ENCODE results near the gene TAPT1.

The TAPT1 gene

GRCh38 chr4:16116019-16116418, 110.3 kb downstream of the TAPT1 start:
- Histone ChIP-seq H3K27ac (ENCODE audit: insufficient read depth, low read length, poor library complexity, severe bottlenecking) (no peak overlapping the region), H3K4me1 (ENCODE audit: control insufficient read depth, insufficient read depth, low read length, poor library complexity, severe bottlenecking) (no peaks in the 10 kb centered on the region)
- no peak for DNase-seq

GRCh38 chr4:16114546-16114945, 111.7 kb downstream of the TAPT1 start:
- Histone ChIP-seq H3K36me3 (ENCODE audit: control insufficient read depth, insufficient read depth, low read length) (no peaks in the 10 kb centered on the region), H3K4me3 (ENCODE audit: insufficient read depth, low read depth, low read length, poor library complexity, severe bottlenecking) (no peak overlapping the region), H3K27me3 (replicated peaks; ENCODE audit: control insufficient read depth, insufficient read depth, low read length, poor library complexity, severe bottlenecking) (no peaks in the 10 kb centered on the region), H3K9me3 (ENCODE audit: control insufficient read depth, low read length) (no peaks in the 10 kb centered on the region), H3K4me1 (ENCODE audit: control insufficient read depth, insufficient read depth, low read length, poor library complexity, severe bottlenecking) (no peaks in the 10 kb centered on the region), H3K27ac (ENCODE audit: insufficient read depth, low read length, poor library complexity, severe bottlenecking) (no peak overlapping the region)
- DNase-seq, result no peak

More at GRCh38 chr4:16116019-16116418, 110.3 kb downstream of the TAPT1 start:
- no peaks in the 10 kb centered on the region for H3K36me3 ChIP-seq (ENCODE audit: control insufficient read depth, insufficient read depth, low read length)
- H3K27me3 ChIP-seq (replicated peaks; ENCODE audit: control insufficient read depth, insufficient read depth, low read length, poor library complexity, severe bottlenecking), result no peaks in the 10 kb centered on the region
- no peaks in the 10 kb centered on the region for H3K9me3 ChIP-seq (ENCODE audit: control insufficient read depth, low read length)
- no peak overlapping the region for H3K4me3 ChIP-seq (ENCODE audit: insufficient read depth, low read depth, low read length, poor library complexity, severe bottlenecking)

DNA sequence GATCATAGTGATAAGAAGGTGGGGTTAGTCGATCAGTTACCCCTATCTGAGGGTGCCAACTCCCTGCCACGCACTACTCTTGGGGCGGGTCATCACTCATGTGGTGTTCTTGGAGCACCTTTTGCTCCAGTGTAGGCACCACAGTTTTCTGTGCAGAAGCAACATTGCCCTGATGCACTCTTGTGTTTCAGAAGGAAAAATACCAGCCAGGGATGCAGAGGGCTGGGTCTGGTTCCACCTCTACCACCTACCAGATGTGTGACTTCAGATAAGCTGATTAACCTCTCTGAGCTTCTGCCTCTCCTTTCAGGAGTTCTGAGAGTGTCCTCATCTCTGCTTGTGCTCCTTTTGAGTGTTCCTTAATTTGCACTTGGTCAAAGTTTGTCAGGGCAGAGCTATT, 112.5 kb downstream of the TAPT1 start:
- Histone ChIP-seq H3K4me1 (ENCODE audit: control insufficient read depth, insufficient read depth, low read length, poor library complexity, severe bottlenecking) (no peaks in the 10 kb centered on the region), H3K27me3 (replicated peaks; ENCODE audit: control insufficient read depth, insufficient read depth, low read length, poor library complexity, severe bottlenecking) (no peaks in the 10 kb centered on the region), H3K9me3 (ENCODE audit: control insufficient read depth, low read length) (no peaks in the 10 kb centered on the region), H3K27ac (ENCODE audit: insufficient read depth, low read length, poor library complexity, severe bottlenecking) (no peak overlapping the region), H3K4me3 (ENCODE audit: insufficient read depth, low read depth, low read length, poor library complexity, severe bottlenecking) (no peak overlapping the region), H3K36me3 (ENCODE audit: control insufficient read depth, insufficient read depth, low read length) (no peaks in the 10 kb centered on the region)
- no peak for DNase-seq

DNA sequence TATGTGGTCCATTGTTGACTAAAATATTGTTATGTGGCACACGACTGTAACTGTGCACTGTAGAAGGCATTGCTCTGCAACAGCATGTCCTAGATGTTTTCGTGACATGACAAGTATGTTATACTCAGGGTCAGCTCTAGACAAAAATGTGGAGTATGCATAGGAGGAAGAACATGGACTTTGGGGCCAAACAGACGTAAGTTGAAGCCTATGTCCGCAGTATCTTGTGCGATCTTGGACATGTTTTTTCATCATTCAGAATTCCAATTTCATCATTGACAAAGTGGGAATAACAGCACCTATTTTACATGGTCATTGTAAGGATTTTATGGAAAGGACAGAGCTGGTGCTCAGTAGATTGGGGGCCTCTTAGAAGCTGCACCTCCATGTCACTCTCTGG, 114.7 kb downstream of the TAPT1 start:
- no peaks in the 10 kb centered on the region for H3K9me3 ChIP-seq (ENCODE audit: control insufficient read depth, low read length)
- no peaks in the 10 kb centered on the region for H3K27me3 ChIP-seq (replicated peaks; ENCODE audit: control insufficient read depth, insufficient read depth, low read length, poor library complexity, severe bottlenecking)
- no peak overlapping the region for H3K4me3 ChIP-seq (ENCODE audit: insufficient read depth, low read depth, low read length, poor library complexity, severe bottlenecking)
- no peak for DNase-seq
- H3K27ac ChIP-seq (ENCODE audit: insufficient read depth, low read length, poor library complexity, severe bottlenecking), result no peak overlapping the region
- H3K4me1 ChIP-seq (ENCODE audit: control insufficient read depth, insufficient read depth, low read length, poor library complexity, severe bottlenecking), result no peaks in the 10 kb centered on the region
- H3K36me3 ChIP-seq (ENCODE audit: control insufficient read depth, insufficient read depth, low read length), result no peaks in the 10 kb centered on the region

GRCh38 chr4:16110661-16111290, 115.5 kb downstream of the TAPT1 start:
- Histone ChIP-seq H3K27ac (ENCODE audit: insufficient read depth, low read length, poor library complexity, severe bottlenecking) (no peak overlapping the region), H3K9me3 (ENCODE audit: control insufficient read depth, low read length) (no peaks in the 10 kb centered on the region), H3K36me3 (ENCODE audit: control insufficient read depth, insufficient read depth, low read length) (no peaks in the 10 kb centered on the region), H3K27me3 (replicated peaks; ENCODE audit: control insufficient read depth, insufficient read depth, low read length, poor library complexity, severe bottlenecking) (no peaks in the 10 kb centered on the region), H3K4me1 (ENCODE audit: control insufficient read depth, insufficient read depth, low read length, poor library complexity, severe bottlenecking) (no peaks in the 10 kb centered on the region), H3K4me3 (ENCODE audit: insufficient read depth, low read depth, low read length, poor library complexity, severe bottlenecking) (no peak overlapping the region)
- no peak for DNase-seq
